ENCODE data around the gene TMUB2.
A peak's percentile ranks its signal among the peaks of the same experiment; 100 is the strongest.
"Not testable (repeated sequence)": the region's sequence is repeated elsewhere in the genome, so short reads cannot be mapped to it uniquely, and the experiment has no call there.

Gene TMUB2

GRCh38 chr17:44220213-44221083 lies 33.7 kb downstream of the TMUB2 start:
- DNase-seq = peak; percentile 86

- DNase-seq = peak; percentile 87
Observed at GRCh38 chr17:44221084-44221861, 34.5 kb downstream of the TMUB2 start.

GRCh38 chr17:44221862-44222111 lies 35.0 kb downstream of the TMUB2 start:
- DNase-seq = peak; percentile 71

- peak; percentile 80 for DNase-seq
Observed at GRCh38 chr17:44222112-44222869, 35.5 kb downstream of the TMUB2 start.

- DNase-seq = no peak
Observed at GRCh38 chr17:44223541-44224071, 36.8 kb downstream of the TMUB2 start.

GRCh38 chr17:44229090-44229489 lies 42.3 kb downstream of the TMUB2 start:
- no peak for DNase-seq

GRCh38 chr17:44230140-44230539 lies 43.4 kb downstream of the TMUB2 start:
- no peak for DNase-seq

- DNase-seq = no peak
Observed at GRCh38 chr17:44232061-44232460, 45.3 kb downstream of the TMUB2 start.

- no peak for DNase-seq
Observed at GRCh38 chr17:44233582-44233981, 46.8 kb downstream of the TMUB2 start.

- no peak for DNase-seq
Observed at GRCh38 chr17:44235583-44235936, 48.8 kb downstream of the TMUB2 start.

- no peak for DNase-seq
Observed at GRCh38 chr17:44236444-44236991, 49.7 kb downstream of the TMUB2 start.

GRCh38 chr17:44237886-44238285 lies 51.1 kb downstream of the TMUB2 start:
- DNase-seq = not testable (repeated sequence)

- DNase-seq = no peak
Observed at GRCh38 chr17:44241106-44241624, 54.4 kb downstream of the TMUB2 start.
